Fibroblast of skin of right quadriceps (primary cell): ENCODE data around the gene COL18A1.

Experiments
- DNase-seq: peaks from one replicate; pipeline ENCODE4 v3.0.0-alpha.2; 2013

Gene COL18A1

DNA sequence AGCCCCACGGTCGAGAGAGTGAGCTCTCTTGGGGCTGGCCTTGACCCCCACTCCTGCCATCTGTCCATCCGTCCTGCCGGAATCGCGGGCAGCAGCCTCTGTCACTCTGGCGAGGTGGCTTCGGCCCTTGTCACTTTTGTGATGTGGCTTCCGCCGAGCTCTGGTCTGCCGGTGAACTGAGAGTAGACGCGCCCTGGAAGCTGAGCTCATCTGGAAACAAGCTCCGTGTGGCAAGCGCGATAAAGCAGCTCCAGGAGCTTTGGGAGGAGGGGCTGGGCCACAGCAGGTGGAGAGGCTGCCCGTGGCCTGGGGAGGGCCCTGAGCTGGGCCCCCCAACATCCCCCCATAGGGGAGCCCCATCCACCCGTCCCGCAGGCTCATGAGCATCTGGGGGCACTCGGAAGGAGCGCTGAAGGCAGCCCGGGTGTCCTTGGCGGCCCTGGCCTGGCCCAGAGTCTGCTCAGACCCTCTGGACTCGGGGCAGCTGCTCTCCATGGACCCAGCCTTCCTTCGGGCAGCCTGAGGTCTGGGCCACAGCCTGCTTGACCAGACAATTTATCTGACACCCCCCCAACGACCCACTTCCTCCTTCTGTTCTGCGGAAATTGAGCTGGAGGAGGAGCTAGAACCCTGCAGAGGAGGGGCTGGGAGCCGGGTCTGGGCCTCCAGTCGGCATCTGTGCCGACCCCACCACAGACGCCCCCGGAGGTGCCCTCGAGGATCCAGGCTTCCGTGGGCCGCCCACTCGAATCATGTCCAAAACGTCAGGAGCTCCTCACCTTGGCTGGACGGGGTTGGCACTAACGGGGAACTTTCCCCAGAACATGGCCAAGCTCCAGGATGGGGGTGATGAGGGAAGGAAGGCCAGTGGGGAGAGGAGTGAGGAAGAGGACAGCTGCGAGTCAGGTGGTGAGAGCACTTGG lies 78.2 kb downstream of the COL18A1 start:
- no peak for DNase-seq

DNA sequence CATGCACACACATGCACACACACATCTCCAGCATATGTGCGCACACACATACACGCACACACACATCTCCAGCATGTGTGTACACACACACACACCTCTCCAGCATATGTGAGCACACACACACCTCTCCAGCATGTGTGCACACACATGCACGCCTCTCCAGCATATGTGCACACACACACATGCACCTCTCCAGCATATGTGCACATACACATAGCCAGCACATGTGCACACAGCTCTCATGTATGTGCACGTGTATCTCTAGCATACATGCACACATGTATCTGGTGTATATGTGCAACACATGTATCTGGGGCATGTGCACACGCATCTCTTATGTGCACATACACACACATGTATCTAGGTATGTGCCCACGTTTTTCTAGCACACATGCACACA lies 79.4 kb downstream of the COL18A1 start:
- no peak for DNase-seq

DNA sequence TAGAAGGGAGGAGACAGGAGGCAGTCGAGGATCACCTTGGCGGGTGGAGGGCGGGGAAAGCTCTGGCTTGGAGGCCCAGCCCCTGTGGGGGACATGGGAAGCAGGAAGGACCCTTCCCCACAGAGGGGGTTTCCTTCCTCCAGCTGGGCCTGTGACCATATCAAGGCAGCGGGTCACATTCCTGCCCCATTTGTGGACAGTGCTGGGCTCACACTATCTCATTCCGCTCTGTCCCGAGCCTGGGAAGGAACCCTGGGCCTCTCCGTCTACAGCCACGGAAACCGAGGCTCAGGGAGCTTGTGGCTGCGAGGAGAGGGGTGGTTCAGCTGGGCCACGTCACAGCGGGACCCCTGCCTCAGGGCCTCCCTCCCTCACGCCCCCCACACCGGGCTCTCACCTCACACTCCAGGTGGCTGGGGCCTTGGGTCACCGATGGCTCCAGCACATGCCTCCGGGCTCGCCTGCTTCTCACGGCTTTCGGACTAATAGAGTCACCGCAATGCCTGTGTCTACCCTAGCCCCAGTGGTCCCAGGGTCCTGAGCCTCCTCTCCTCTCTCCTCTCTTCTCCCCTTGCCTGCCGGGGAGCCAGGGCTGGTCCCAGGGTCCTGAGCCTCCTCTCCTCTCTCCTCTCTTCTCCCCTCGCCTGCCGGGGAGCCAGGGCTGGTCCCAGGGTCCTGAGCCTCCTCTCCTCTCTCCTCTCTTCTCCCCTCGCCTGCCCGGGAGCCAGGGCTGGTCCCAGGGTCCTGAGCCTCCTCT lies 80.9 kb downstream of the COL18A1 start:
- no peak for DNase-seq

DNA sequence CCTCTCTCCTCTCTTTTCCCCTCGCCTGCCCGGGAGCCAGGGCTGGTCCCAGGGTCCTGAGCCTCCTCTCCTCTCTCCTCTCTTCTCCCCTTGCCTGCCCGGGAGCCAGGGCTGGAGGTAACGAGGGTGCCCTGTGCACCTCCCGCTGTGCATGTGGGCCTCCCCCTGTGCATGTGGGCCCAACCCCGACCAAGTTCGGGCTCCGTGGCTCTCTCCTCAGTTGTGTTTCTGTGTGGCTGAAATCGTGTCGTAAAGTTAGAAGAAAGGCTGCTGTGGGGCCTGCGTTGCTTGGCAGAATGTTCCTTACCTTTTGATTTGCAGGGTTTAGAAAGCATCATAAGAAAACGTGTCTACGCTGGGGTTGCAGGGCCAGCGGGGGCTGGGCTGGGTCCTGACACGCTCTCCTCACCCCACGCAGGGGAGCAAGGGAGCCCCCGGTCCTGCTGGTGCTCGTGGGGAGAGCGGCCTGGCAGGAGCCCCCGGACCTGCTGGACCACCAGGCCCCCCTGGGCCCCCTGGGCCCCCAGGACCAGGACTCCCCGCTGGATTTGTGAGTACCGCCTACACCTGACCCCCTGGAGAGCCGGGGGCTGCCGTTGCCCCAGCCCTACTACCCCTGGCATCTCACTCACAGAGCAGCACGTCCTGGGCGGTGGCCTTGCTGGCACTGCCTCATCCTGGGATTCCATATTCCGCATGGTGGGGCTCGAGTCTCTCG lies 81.6 kb downstream of the COL18A1 start:
- DNase-seq: no peak

DNA sequence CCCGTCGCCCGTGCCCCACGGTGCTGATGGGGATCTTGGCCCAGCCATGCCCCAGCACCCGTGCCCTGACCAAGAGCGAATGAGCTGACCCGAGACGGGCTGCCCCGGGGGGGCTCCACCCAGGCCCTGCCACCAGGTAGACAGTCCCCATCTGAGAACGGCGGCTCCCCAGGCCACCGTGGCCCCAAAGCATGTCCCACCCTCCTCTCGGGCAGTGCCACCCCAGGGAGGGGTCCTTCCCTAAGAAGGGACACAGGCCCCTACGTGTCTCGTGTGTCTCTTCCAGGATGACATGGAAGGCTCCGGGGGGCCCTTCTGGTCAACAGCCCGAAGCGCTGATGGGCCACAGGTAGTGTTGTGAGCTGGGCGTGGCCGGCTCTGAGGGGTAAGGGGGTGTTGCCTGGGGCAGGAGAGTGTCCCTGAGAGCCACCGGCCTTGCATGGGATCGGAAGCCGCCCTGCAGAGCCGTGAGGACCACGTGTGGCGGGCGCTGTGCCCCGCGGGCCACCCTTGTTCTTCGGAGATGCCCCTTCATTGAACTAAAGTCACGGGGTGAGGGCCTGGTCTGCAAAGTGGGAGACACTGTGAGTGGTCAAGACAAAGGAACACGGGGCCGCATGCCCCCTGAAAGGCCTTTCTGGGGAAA lies 82.3 kb downstream of the COL18A1 start:
- no peak for DNase-seq

DNA sequence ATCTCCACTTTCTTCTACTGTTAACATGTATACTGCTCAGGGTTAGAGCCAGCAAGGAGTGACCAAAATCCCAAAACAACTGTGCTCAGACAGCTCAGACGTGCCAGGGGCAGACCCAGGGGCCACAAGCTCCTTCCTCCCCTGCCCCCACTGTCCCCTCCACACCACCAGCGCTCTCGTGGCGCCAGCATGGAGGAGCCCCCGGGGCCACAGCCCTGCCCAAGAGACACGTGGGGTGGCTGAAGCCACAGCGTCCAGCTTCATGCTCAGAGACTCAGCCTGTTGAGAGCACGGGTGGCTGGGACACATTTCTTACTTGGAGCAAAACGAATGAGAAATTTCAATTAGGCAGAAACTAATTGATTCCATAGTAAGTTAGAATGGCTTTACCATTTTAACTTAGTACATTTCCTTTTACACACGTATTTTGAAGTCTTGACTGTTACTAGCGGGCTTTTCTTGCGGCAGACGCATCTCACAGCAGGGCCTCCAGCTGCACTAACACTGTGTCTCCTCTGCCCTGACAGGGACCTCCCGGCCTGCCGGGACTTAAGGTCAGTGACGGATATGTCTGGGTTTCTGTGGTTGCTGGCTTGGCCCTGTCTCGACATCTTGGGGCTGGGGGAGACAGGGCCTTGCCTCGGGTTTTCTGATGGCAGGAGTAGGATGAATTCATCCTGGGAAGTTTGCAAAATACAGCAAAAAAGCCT lies 83.1 kb downstream of the COL18A1 start:
- DNase-seq: no peak

DNA sequence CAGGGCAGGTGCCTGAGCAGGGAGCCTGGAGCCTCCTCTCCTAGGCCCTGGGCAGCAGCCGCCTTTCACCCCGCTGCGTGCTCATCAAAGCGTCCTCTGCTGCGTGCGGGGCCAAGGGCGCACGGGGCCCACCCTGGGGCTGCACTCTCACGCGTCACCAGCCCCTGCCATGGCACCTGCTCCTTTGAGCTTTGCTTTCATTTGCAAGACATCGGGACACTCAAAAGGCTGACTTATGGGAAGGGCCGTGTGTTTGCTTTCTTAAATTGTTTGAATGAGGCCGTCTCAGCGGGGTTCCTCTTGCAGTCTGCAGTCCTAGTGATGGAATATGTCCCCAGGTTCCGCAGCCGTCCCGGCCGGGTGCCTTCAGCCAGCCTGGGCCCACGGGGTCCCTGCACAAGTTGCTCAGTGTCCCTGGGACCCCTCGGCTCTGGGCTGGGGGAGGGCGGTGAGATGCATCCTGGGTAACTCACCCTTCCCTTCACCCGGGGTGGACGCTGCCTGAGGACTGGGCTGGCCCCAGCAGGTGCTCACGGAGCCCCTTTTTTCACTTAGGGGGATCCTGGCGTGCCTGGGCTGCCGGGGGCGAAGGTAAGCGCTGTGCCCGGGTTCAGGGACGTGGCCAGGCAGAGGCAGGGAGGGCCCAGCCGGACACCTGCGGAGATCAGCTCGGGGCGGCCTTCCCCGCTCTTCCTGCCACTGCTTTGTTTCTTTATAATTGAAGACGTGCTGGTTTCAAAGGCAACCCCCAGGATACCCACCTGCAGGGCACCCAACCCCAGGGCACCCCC lies 84.2 kb downstream of the COL18A1 start:
- no peak for DNase-seq

DNA sequence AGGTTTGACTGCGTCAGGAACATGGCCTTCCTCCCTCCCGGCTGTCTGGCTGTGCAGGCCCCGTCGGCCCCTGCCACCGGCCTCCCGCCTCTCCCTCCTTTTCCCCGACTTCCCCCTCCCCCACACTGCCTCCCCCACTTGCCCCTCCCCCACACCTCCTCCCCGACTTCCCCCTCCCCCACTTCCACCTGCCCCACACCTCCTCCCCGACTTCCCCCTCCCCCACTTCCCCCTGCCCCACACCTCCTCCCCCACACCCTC lies 84.7 kb downstream of the COL18A1 start:
- DNase-seq: no peak

DNA sequence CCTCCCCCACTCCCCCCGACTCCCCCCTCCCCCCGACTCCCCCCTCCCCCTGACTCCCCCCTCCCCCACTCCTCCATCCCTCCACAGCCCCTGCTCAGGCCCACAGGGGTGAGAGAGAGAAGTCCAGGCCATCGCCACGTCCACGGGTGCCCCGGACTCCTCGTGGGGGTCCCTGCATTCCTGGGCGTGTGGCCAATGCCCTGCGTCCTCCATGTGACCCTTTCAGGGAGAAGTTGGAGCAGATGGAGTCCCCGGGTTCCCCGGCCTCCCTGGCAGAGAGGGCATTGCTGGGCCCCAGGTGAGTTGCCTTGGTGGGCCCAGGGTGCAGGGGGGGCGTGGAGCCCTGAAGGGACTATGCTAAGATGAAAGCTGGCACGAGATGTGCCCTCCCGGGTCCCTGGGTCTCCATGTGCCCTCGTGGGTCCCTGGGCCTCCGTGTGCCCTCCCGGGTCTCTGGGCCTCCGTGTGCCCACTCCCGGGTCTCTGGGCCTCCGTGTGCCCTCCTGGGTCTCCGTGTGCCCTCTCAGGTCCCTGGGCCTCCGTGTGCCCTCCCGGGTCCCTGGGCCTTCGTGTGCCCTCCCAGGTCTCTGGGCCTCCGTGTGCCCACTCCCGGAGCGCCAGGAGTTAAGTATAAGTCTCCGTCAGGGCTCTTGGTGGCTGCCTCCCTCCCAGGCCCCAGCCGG lies 85.2 kb downstream of the COL18A1 start:
- no peak for DNase-seq

DNA sequence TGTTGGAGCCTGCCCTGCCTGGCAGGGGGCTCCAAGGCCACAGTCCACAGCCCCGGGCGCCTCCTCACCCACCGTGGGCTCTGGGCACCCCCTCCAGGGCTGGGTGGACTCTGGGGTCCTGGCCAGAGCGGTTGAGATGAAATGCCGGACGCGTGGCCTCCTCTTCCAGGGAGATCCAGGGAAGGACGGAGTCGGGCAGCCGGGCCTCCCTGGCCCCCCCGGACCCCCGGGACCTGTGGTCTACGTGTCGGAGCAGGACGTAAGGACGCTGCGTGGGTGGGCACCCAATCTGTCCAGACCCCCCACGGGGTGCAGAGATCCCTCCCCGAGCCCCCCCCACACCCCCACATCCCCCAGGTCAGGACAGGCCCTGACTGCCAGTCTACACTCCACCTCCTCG lies 86.1 kb downstream of the COL18A1 start:
- DNase-seq: no peak

DNA sequence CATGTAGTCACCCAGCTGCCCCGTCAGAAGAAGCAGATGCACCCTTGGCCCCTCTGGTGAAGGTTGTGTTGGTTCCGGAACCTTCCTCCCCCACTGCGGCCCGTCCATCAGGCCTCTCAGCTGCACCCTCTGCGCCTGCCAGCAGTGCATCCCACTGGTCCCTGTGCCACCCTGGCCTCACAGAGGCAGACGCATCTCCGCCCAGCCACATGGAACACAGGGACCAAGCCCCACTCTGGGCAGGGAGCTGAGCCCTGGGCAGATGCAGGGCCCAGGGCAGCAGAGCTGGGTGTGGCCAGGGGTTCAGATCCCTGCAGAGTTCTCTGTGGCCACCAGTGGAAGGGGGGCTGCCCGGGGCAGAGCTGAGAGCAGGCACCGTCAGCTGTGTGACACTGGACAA lies 86.7 kb downstream of the COL18A1 start:
- no peak for DNase-seq

DNA sequence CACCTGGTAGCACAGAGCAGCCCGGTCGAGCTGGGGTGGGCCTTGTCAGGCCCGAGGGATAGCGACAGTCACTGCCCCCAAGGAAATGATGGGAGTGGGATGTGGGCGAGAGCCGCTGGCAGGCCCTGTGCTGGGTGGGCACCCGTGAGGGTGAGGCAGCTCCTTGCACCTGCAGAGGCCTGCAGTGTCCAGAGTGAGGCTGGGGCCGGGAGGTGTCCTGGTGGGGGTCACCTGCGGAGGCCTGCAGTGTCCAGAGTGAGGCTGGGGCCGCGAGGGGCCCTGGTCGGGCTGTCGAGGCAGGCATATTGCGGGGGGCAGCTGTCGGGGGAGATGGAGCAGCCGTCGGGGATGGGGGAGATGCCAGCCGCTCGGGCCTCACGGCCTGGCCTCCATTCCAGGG lies 87.8 kb downstream of the COL18A1 start:
- no peak for DNase-seq

DNA sequence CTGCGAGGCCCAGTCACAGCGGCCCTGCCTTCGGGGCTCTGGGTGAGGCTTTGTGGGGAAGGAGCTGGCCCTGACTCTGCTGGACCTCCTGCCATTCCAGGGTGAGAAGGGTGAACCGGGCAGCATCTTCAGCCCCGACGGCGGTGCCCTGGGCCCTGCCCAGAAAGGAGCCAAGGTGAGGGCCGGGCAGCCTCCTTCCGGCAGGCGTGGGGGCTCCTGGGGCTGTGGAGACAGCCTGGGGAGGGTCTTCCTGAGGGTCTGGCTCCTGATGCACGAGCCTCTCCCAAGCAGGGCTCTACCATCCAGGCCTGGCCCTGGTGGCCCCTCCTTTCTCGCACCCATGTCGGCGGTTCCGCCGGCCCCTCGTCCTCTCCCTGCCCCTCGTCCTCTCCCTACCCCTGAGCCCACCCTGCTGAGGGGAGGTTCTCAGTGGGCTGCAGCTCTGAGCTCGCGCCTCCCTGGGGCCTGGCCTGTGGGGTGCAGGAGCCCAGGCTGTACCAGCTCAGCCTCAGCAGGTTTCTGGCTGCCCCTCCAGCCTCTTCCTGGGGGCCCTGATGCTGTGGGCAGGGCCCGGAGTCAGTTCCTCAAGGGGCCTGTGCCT lies 88.5 kb downstream of the COL18A1 start:
- DNase-seq: no peak

DNA sequence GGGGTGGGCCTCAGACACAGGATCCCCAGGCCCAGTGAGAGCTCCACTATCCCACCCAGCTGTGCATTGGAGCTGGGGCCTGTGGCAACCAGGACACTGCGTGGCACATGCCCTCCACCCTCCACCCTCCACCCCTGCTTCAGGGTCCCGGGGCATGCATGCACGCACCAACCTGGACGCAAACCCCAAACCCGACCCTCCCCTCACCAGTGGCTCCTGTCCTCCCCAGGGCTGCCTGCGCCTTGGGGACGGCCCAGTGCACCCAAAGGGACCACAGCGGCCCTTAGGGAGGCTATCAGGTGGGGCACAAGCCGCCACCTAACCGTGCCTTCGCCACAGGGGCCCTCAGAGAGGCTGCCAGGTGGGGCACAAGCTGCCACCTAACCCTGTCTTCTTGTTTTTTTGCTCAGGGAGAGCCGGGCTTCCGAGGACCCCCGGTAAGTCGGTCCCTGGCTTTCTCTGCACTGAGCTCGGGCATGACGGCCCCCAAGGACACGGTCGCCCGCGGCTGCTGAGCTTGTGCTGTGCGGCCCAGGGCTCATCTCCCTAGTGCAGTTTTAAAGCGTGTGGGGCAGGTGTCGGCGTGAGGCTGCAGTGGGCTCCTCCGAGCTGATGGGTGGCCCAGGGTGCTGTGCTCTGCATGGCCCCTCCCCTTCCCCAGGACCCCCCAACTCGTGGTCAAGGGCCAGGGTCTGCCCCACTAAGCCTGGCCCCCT lies 89.3 kb downstream of the COL18A1 start:
- DNase-seq: no peak

DNA sequence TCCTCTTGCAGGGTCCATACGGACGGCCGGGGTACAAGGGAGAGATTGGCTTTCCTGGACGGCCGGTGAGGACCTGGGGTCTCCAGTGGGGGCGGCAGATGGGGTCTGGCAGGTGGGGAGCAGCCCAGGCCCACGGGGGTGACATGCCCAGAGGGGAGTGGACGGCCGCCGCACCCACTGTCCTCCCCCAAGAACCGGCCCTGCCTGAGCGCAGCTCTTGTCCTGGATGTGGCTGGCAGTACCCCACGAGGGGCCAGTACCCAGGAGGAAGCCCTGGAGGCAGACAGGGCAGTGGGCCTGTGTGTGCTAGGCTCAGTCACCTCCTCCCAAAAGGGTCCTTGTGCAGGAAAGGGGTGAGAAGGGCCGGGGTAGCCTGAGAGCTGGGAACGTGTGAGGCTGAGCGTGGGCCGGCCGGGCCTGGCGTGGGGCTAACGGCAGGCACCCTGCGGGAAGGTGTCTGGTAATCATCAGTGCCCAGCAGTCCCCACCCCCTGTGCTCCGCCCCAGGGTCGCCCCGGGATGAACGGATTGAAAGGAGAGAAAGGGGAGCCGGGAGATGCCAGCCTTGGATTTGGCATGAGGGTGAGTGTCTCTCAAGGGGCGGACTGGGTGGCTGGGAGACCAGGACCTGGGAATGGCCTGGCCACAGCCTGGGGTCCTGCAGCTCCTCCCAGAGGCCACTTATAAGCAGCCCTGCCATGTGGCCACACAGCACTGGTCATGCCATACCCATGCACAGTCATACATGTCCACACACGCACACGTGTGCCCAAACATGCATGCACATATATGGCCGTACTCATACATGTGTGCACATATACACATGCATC lies 90.1 kb downstream of the COL18A1 start:
- no peak for DNase-seq

DNA sequence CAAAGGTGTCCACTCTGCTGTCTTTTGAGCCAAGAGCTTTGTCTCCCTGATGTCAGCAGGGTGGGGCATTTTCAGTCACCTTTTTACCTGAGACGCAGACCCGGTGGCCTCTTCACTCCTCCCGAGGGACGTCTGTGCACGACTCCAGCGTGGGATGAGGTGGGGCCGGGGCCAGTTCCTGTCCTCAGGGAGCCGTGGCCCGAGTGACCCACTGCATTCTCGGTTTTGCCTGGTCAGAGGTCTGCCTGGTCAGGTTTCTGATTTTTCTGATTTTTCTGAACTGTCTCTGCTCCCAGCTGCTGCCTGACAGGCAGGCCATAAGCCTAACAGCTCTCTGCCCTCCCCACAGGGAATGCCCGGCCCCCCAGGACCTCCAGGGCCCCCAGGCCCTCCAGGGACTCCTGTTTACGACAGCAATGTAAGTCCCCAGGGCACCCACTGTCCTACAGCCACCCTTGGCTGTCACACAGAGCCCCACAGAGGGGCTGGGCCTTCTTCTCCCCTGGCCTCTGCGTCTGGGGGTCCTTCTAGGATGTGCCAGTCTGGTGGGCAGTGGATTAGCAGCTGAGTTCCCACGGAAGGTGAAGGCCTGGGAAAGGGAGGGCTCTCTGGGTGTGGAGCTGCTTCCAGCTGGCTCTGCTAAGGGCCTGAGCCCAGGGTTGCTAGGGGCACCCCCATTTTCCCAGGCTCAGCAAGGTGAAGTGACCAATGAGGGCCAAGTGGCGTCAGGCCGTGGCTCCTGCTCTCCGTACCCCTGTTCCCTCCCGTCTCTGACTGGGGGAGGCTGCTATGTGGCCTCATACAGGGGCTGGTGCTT lies 91.4 kb downstream of the COL18A1 start:
- DNase-seq: no peak

DNA sequence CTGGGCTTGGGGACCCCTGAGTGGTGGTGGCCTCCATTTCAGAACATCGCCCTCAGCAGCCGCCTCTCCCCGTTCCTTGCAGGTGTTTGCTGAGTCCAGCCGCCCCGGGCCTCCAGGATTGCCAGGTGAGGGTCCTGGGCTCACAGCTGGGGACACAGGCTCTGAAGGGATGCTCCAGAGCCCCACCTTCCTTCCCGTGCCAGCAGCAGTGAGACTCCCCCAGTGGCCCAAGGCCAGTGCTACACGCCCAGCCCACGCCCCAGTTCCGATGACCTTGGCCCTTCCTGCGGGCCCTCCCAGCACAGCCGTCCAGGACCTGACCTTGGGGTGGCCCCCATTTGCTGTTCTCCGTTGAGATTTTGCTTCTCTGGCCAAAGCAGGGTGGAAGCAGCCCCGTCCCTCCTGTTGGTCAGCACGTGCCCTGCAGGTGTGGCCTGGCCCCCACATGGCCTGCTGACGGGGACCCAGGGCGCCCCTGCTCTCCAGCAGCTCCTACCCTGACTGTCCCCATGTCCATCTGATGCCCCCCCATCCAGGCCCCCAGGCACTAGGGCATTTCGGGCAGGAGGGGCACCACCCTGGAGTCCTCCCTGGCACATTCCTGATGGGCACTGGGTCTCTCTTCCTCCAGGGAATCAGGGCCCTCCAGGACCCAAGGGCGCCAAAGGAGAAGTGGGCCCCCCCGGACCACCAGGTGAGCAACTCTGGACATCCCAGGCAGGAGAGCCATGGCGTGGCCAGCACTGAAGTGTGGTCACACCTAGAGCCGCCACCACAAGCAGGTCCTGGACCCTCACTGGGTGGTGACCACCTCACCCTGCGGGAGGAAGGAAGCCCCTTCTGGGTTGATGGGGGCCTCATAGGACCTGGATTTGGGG lies 92.2 kb downstream of the COL18A1 start:
- DNase-seq: no peak
